ENCODE measurements around the gene FOXD3.

Gene FOXD3

DNA sequence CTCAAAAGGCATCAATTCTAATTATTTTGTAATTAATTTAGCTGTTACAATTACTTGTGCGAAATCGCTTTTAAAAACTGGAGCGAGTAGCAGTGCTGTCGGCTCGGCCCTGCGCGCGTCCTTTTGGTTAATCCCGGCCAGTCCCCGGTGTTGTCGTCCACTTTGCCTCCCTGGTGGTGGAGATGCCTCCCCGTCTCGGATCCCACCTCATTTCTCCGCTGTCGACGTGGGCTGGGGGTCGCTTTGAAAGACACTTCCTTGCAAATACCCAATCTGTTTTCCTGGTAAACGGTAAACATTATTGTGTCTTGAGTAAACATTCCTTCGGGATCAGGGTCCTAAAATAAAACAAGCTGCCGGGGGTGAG, 3.7 kb downstream of the FOXD3 start:
- H3K36me3 ChIP-seq (ENCODE audit: control insufficient read depth, low read length) = no peaks in the 10 kb centered on the region
- H3K79me2 ChIP-seq (ENCODE audit: control insufficient read depth, low read length) = no peaks in the 10 kb centered on the region
- no peak overlapping the region for H3K4me2 ChIP-seq (ENCODE audit: low read length)
- H3F3A ChIP-seq (ENCODE audit: control insufficient read depth, insufficient read depth) = peaks cover 5% of the 10 kb centered on the region; the same call in 1 of the 2 replicates
- H3K9me2 ChIP-seq (replicated peaks; ENCODE audit: control insufficient read depth, low read length) = no peaks in the 10 kb centered on the region
- H3K27me3 ChIP-seq (ENCODE audit: control insufficient read depth, low read length) = no peaks in the 10 kb centered on the region
- peaks cover 4% of the 10 kb centered on the region; the same call in 1 of the 2 replicates for H3K9me3 ChIP-seq (ENCODE audit: control insufficient read depth, insufficient read depth, low read length)
- no peak overlapping the region for H3K27ac ChIP-seq (ENCODE audit: low read depth, low read length)
- no peak overlapping the region for H3K4me3 ChIP-seq (ENCODE audit: low read length)
- H3K4me1 ChIP-seq (ENCODE audit: control insufficient read depth, low read length) = peaks cover 15% of the 10 kb centered on the region
- no peak for TF ChIP-seq EZH2phosphoT487 (IDR thresholded peaks at IDR 0.05; ENCODE audit: borderline replicate concordance, low read length)
- TF ChIP-seq, protein P1, sequence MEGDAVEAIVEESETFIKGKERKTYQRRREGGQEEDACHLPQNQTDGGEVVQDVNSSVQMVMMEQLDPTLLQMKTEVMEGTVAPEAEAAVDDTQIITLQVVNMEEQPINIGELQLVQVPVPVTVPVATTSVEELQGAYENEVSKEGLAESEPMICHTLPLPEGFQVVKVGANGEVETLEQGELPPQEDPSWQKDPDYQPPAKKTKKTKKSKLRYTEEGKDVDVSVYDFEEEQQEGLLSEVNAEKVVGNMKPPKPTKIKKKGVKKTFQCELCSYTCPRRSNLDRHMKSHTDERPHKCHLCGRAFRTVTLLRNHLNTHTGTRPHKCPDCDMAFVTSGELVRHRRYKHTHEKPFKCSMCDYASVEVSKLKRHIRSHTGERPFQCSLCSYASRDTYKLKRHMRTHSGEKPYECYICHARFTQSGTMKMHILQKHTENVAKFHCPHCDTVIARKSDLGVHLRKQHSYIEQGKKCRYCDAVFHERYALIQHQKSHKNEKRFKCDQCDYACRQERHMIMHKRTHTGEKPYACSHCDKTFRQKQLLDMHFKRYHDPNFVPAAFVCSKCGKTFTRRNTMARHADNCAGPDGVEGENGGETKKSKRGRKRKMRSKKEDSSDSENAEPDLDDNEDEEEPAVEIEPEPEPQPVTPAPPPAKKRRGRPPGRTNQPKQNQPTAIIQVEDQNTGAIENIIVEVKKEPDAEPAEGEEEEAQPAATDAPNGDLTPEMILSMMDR (IDR thresholded peaks at IDR 0.05; ENCODE audit: low read depth, low read length, poor library complexity, severe bottlenecking) = no peak
- H4K20me1 ChIP-seq (ENCODE audit: control insufficient read depth, insufficient read depth, low read depth, low read length) = no peaks in the 10 kb centered on the region

DNA sequence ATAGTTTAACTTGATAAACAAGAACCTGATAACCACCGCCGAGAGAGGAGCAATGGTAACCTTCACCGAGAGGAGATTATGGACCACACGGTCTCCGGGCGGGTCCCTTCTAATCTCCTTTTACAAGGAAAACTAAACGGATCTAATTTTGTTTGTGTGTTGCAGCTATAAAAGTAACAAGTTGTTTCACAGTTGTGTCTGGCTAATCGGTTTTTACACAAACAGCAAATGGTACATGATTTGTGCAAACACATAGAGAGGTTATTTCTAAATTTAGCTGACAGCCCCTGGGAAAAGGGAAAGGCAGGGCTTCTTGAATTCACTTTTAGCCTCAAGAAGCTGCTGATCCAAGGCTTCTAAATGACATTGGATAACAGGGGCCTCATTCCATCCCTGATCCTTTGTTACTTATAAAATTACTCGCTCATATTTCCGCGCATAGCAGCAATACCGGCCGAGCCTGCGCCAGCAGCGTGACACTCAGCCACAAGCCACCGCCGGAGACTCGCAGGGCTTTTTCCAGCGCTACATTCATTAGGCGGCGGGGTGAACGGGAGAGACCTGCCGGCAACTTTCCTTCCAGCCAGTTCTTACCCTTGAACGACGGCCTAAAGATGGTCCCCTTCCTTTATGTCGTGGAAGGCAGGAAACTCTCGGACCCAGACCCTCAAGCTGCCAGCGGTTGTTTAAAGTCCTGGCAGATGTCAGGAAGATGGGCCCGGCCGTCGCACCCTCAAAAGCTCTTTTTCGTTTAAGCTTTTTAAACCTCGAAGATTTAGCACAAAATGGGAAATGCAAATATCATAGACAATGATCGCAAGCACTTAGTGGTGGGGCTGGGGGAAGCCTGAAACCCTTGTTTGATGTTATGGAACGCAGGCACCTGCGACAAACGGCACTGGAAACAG, 4.4 kb downstream of the FOXD3 start:
- no peaks in the 10 kb centered on the region for H3K9me2 ChIP-seq (replicated peaks; ENCODE audit: control insufficient read depth, low read length)
- peaks cover 5% of the 10 kb centered on the region; the same call in 1 of the 2 replicates for H3F3A ChIP-seq (ENCODE audit: control insufficient read depth, insufficient read depth)
- H3K4me2 ChIP-seq (ENCODE audit: low read length) = peak overlapping the region; percentile 57
- H3K4me1 ChIP-seq (ENCODE audit: control insufficient read depth, low read length) = peaks cover 15% of the 10 kb centered on the region
- H3K27ac ChIP-seq (ENCODE audit: low read depth, low read length) = no peak overlapping the region
- H3K36me3 ChIP-seq (ENCODE audit: control insufficient read depth, low read length) = no peaks in the 10 kb centered on the region
- TF ChIP-seq, protein P1 (IDR thresholded peaks at IDR 0.05; ENCODE audit: low read depth, low read length, poor library complexity, severe bottlenecking) = no peak
- TF ChIP-seq EZH2phosphoT487 (IDR thresholded peaks at IDR 0.05; ENCODE audit: borderline replicate concordance, low read length) = no peak
- no peaks in the 10 kb centered on the region for H4K20me1 ChIP-seq (ENCODE audit: control insufficient read depth, insufficient read depth, low read depth, low read length)
- no peak overlapping the region for H3K4me3 ChIP-seq (ENCODE audit: low read length)
- H3K9me3 ChIP-seq (ENCODE audit: control insufficient read depth, insufficient read depth, low read length) = peaks cover 4% of the 10 kb centered on the region; the same call in 1 of the 2 replicates
- H3K79me2 ChIP-seq (ENCODE audit: control insufficient read depth, low read length) = no peaks in the 10 kb centered on the region
- H3K27me3 ChIP-seq (ENCODE audit: control insufficient read depth, low read length) = no peaks in the 10 kb centered on the region

DNA sequence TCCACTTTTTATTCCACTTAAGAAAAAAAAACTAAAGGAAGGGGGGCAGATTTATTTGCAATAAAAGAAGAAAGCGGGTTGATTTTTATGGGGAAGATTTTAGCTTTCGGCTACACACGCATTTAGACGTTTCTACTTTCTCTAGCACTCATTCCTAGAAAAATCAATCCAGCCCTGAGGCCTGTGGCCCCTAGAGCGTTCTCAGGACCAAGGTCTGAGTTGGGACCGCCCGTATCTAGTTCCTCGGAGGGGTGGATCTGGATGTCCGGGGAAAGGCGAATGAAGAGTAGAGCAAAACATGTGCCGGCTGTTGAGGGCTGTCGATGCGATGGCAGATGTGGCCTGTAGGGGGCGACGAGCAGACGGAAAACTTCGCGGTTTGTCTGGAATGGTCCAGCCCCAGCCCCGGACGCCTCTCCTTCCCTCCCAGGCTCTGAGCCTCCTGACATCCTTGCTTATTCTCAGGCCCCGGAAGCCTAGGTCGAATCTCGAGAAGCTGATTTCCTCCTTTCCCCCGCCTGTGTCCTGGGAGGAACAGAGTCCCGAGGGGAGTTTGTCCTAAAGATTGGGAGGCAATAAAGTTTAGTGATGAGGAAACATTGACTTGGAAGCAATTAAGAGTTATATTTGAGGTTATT, 5.2 kb downstream of the FOXD3 start:
- peaks cover 5% of the 10 kb centered on the region; the same call in 1 of the 2 replicates for H3F3A ChIP-seq (ENCODE audit: control insufficient read depth, insufficient read depth)
- H3K36me3 ChIP-seq (ENCODE audit: control insufficient read depth, low read length) = no peaks in the 10 kb centered on the region
- no peaks in the 10 kb centered on the region for H3K79me2 ChIP-seq (ENCODE audit: control insufficient read depth, low read length)
- no peak overlapping the region for H3K27ac ChIP-seq (ENCODE audit: low read depth, low read length)
- TF ChIP-seq, protein P1 (IDR thresholded peaks at IDR 0.05; ENCODE audit: low read depth, low read length, poor library complexity, severe bottlenecking) = peak; percentile 95
- no peak for TF ChIP-seq EZH2phosphoT487 (IDR thresholded peaks at IDR 0.05; ENCODE audit: borderline replicate concordance, low read length)
- peak overlapping the region; percentile 57 for H3K4me2 ChIP-seq (ENCODE audit: low read length)
- H3K9me3 ChIP-seq (ENCODE audit: control insufficient read depth, insufficient read depth, low read length) = no peaks in the 10 kb centered on the region; the same call in 1 of the 2 replicates
- peaks cover 15% of the 10 kb centered on the region for H3K4me1 ChIP-seq (ENCODE audit: control insufficient read depth, low read length)
- H3K9me2 ChIP-seq (replicated peaks; ENCODE audit: control insufficient read depth, low read length) = no peaks in the 10 kb centered on the region
- peak overlapping the region; percentile 44 for H3K4me3 ChIP-seq (ENCODE audit: low read length)
- no peaks in the 10 kb centered on the region for H3K27me3 ChIP-seq (ENCODE audit: control insufficient read depth, low read length)
- H4K20me1 ChIP-seq (ENCODE audit: control insufficient read depth, insufficient read depth, low read depth, low read length) = no peaks in the 10 kb centered on the region

Measured in DOHH2 (cell line).